HepG2 (cell line): Measurements from ENCODE around the gene ARHGAP30. TPM values are rescaled to one million over a fixed set of nuclear protein-coding genes. Genes with fewer than 3 reads are reported as not detected.

Experiments
- AGO1 ChIP-seq: fragments of 200-400 bp; formaldehyde crosslinking; IDR thresholded peaks from 2 replicates; pipeline ENCODE4 v1.6.1; 2017; ENCODE audit warnings: mild to moderate bottlenecking, low read depth, low read length, moderate library complexity; ENCODE audit not compliant: poor library complexity, severe bottlenecking
- ARID4A ChIP-seq: sonication (generic); formaldehyde crosslinking; IDR thresholded peaks from 2 replicates; pipeline ENCODE4 v1.5.0; 2020; ENCODE audit warnings: mild to moderate bottlenecking, missing genetic modification reagents, borderline replicate concordance
- ARNTL ChIP-seq: sonication (generic); formaldehyde crosslinking; IDR thresholded peaks from 2 replicates; pipeline ENCODE4 v1.4.0; 2020; ENCODE audit warnings: mild to moderate bottlenecking, missing genetic modification reagents
- ATF5 ChIP-seq: sonication (generic); formaldehyde crosslinking; IDR thresholded peaks from 2 replicates; pipeline ENCODE4 v1.4.0; 2020; ENCODE audit warnings: mild to moderate bottlenecking, low read depth, missing genetic modification reagents
- CBX5 ChIP-seq: sonication (generic); formaldehyde crosslinking; IDR thresholded peaks from 2 replicates; pipeline ENCODE4 v1.4.0; 2020; ENCODE audit warnings: missing genetic modification reagents, borderline replicate concordance
- CENPBD1 ChIP-seq: sonication (generic); formaldehyde crosslinking; IDR thresholded peaks from 2 replicates; pipeline ENCODE4 v1.8.0; 2022; ENCODE audit warnings: missing genetic modification reagents, low read depth, mild to moderate bottlenecking, borderline replicate concordance
- CHD2 ChIP-seq: IDR thresholded peaks from 2 replicates; pipeline ENCODE4 v1.6.1; 2011; ENCODE audit warnings: low read depth, low read length, improper control_type of control experiment
- DMAP1 ChIP-seq: IDR thresholded peaks from 2 replicates; pipeline ENCODE4 v1.6.1; 2016
- MAZ ChIP-seq, 2 experiments: sonication (generic) in 1 of 2; formaldehyde crosslinking in 1 of 2; IDR thresholded peaks; 2 replicates each; pipeline versions ENCODE4 v1.5.0 to v1.6.1; 2012 to 2020; ENCODE audit warnings: low read depth in 2 of 2, mild to moderate bottlenecking in 2 of 2, borderline replicate concordance in 1 of 2, improper control_type of control experiment in 1 of 2, low read length in 1 of 2, missing genetic modification reagents in 1 of 2, moderate library complexity in 1 of 2
- MEF2D ChIP-seq: sonication (generic); formaldehyde crosslinking; IDR thresholded peaks from 2 replicates; pipeline ENCODE4 v1.5.1; 2020; ENCODE audit warnings: mild to moderate bottlenecking, missing genetic modification reagents
- RFXAP ChIP-seq: sonication (generic); formaldehyde crosslinking; IDR thresholded peaks from 2 replicates; pipeline ENCODE4 v1.4.0; 2020; ENCODE audit warnings: missing genetic modification reagents, borderline replicate concordance
- RNF219 ChIP-seq: sonication (generic); formaldehyde crosslinking; IDR thresholded peaks from 2 replicates; pipeline ENCODE4 v1.5.0; 2020; ENCODE audit warnings: mild to moderate bottlenecking, missing genetic modification reagents
- SKI ChIP-seq: fragments of 450-650 bp; IDR thresholded peaks from one replicate; pipeline ENCODE4 v1.6.1; 2018; ENCODE audit warnings: mild to moderate bottlenecking; ENCODE audit not compliant: partially characterized antibody
- SNAPC5 ChIP-seq: sonication (generic); formaldehyde crosslinking; IDR thresholded peaks from 2 replicates; pipeline ENCODE4 v1.8.1; 2023; ENCODE audit warnings: mild to moderate bottlenecking, missing genetic modification reagents, borderline replicate concordance
- ZNF256 ChIP-seq: sonication (generic); formaldehyde crosslinking; conservative IDR thresholded peaks from 2 replicates; pipeline ENCODE4 v1.4.0; 2020; ENCODE audit warnings: missing genetic modification reagents
- ZNF607 ChIP-seq: sonication (generic); formaldehyde crosslinking; IDR thresholded peaks from 2 replicates; pipeline ENCODE4 v1.5.1; 2020; ENCODE audit warnings: missing genetic modification reagents, mild to moderate bottlenecking, borderline replicate concordance
- polyA plus RNA-seq, 8 experiments: library from polyadenylated mRNA; depleted of rRNA in 3 of 8; stranded (reverse) in 7 of 8; unstranded in 1 of 8; fragments of >200 nt; fragmentation: Illumina TruSeq in 4 of 8; extraction: Trizol in 4 of 8; gene quantifications; 2 replicates each; pipeline versions ENCODE4 v1.2.1 to v1.2.3, GENCODE V29; 2011 to 2016; ENCODE audit warnings: low read depth in 4 of 8, missing spikeins in 1 of 8, mixed read lengths in 1 of 8; ENCODE audit not compliant: insufficient read depth in 1 of 8
- total RNA-seq, 5 experiments: library from RNA; depleted of rRNA; stranded (reverse); fragments of >200 nt; fragmentation: Illumina TruSeq; extraction: Trizol; gene quantifications; 2 replicates each; pipeline ENCODE4 v1.2.3, GENCODE V29; 2016; ENCODE audit warnings: low read depth in 1 of 5

Gene ARHGAP30
- total and polyA plus RNA-seq, 2 of the 13 experiments (the other 11 are each of a cell fraction or from before 2014, with no cell fraction given): 0.13 to 0.20 TPM

- TF ChIP-seq RNF219 (CRISPR knock-in tag) (0 out of 2 replicates have a peak, but pooled peaks have one; percentile 68), ZNF256 (CRISPR knock-in tag) (0 out of 2 replicates have a peak, but pooled peaks have one; percentile 19), ARID4A (CRISPR knock-in tag) (peak; percentile 33; the same call in 1 of the 2 replicates), AGO1 (peak; percentile 12), SNAPC5 (CRISPR knock-in tag) (no peak), CBX5 (CRISPR knock-in tag) (0 out of 2 replicates have a peak, but pooled peaks have one; percentile 32), ARNTL (no peak), RFXAP (peak; percentile 52; the same call in 1 of the 2 replicates), ATF5 (CRISPR knock-in tag) (peak; percentile 84; the same call in 1 of the 2 replicates), MAZ (IDR thresholded peaks at IDR 0.05; ENCODE audit: borderline replicate concordance, low read depth, low read length) (peak; percentile 59; the same call in 1 of the 2 replicates), MAZ (CRISPR knock-in tag; IDR thresholded peaks at IDR 0.05; ENCODE audit: low read depth) (peak; percentile 88), CENPBD1 (CRISPR knock-in tag) (peak; percentile 64; the same call in 1 of the 2 replicates), SKI (no peak), CHD2 (0 out of 2 replicates have a peak, but pooled peaks have one; percentile 5), MEF2D (CRISPR knock-in tag) (no peak; the same call in 1 of the 2 replicates), DMAP1 (CRISPR knock-in tag) (peak; percentile 45), ZNF607 (CRISPR knock-in tag) (no peak)
Observed at GRCh38 chr1:161045736-161046604, 23.7 kb downstream of the ARHGAP30 start, which contains the start of gene USF1 (continued).
